Endothelial cell of umbilical vein (primary cell): Measurements from ENCODE around the gene C1orf167.

Source experiments
- CTCF ChIP-seq, 2 donors: IDR thresholded peaks; 1 replicate in 1 of 2; 2 replicates in 1 of 2; pipeline ENCODE4 v1.5.1; 2011; ENCODE audit warnings: low read length in 2 of 2, mild to moderate bottlenecking in 2 of 2, moderate library complexity in 2 of 2, control low read depth in 1 of 2, inconsistent platforms in 1 of 2, low read depth in 1 of 2; ENCODE audit not compliant: insufficient read depth in 1 of 2; ENCODE audit errors: extremely low read depth in 1 of 2
- EZH2 ChIP-seq: IDR thresholded peaks from 2 replicates; pipeline ENCODE4 v1.6.1; 2012; ENCODE audit warnings: borderline replicate concordance, low read depth, mild to moderate bottlenecking, moderate library complexity, low read length, inconsistent platforms; ENCODE audit not compliant: severe bottlenecking
- JUN ChIP-seq: IDR thresholded peaks from 2 replicates; pipeline ENCODE4 v1.6.1; 2011; ENCODE audit warnings: borderline replicate concordance, low read depth; ENCODE audit not compliant: insufficient read length, insufficient read depth
- MAX ChIP-seq: IDR thresholded peaks from 2 replicates; pipeline ENCODE4 v1.6.1; 2011; ENCODE audit not compliant: insufficient read depth, insufficient read length
- POLR2AphosphoS5 ChIP-seq: IDR thresholded peaks from 2 replicates; pipeline ENCODE4 v1.6.1; 2012; ENCODE audit warnings: low read depth, mild to moderate bottlenecking, control low read depth, low read length, moderate library complexity; ENCODE audit not compliant: insufficient read depth

- no peak for TF ChIP-seq CTCF (IDR thresholded peaks at IDR 0.05; ENCODE audit: extremely low read depth in 1 of 2, insufficient read depth in 1 of 2, low read depth in 1 of 2, low read length in 2 of 2)
- TF ChIP-seq POLR2AphosphoS5 = no peak
- no peak for TF ChIP-seq JUN
- TF ChIP-seq MAX = no peak
- TF ChIP-seq EZH2 = no peak
Observed at GRCh38 chr1:11752359-11753088, 9.5 kb upstream of the C1orf167 start.
